ENCODE results near the gene LRRC70. TPM values are rescaled to one million over a fixed set of nuclear protein-coding genes. Genes with fewer than 3 reads are reported as not detected.

Gene LRRC70
- total and polyA plus RNA-seq, 2 of the 8 experiments (the other 6 are each of a cell fraction or from before 2014, with no cell fraction given) = 0.62 to 0.67 TPM

- TF ChIP-seq CTCF (IDR thresholded peaks at IDR 0.05; ENCODE audit: control extremely low read depth in 1 of 3, insufficient read depth in 1 of 3, low read depth in 1 of 3, low read length in 3 of 3) = no peak
Measured at GRCh38 chr5:62581836-62582597, 3.4 kb downstream of the LRRC70 start (continued).
